Activated CD4-positive, alpha-beta T cell treated with anti-CD3 and anti-CD28 coated beads for 48 hours (primary cell): ENCODE measurements around the gene KRTAP10-4.

Experiments
- DNase-seq: peaks from one replicate; pipeline ENCODE4 v3.0.0-alpha.2; 2020

Gene KRTAP10-4

DNA sequence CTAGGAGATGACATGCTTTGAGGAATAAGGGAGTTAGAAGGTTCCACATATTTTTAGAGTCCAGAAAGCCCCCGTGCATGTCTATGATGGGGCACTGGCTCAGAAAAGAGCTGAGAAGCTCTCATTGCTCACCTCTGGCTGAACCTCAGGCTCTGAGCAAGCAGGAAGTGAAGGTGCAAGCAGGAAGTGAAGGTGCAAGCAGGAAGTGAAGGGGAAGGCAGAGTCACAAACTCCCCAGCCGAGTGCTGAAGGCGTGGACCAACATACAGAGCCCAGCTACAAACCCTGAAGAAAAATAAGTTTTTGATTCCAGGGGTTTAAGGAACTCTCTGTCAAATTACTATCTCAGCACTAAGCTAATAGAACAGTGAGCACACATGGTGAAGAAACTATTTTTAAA, 45.4 kb downstream of the KRTAP10-4 start:
- DNase-seq, result peak; percentile 49

DNA sequence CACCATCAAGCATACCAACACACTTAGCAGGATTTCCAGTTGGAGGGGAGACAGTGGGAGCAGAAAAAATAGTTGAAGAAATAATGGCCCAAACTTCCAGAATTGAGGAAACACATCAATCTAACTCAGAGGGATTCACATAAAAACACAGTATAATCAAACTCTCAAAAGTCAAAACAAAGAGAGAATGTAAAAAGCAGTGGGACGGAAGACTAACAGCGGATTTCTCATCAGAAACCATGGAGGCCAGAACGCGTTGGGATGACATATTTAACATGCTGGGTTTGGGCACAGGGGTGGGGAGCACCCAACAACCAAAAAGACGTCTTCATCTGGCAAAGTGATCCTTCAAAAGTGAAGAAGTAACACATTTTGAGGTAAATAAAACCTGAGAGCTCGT, 46.4 kb downstream of the KRTAP10-4 start:
- no peak for DNase-seq

GRCh38 chr21:44623575-44623974, 50.0 kb downstream of the KRTAP10-4 start:
- no peak for DNase-seq
